Measurements from ENCODE around the gene LURAP1L. TPM values are rescaled to one million over a fixed set of nuclear protein-coding genes. Genes with fewer than 3 reads are reported as not detected.

The LURAP1L gene
- total and polyA plus RNA-seq, 2 of the 4 experiments (the other 2 are of a cell fraction): 6.1 to 10.6 TPM

DNA sequence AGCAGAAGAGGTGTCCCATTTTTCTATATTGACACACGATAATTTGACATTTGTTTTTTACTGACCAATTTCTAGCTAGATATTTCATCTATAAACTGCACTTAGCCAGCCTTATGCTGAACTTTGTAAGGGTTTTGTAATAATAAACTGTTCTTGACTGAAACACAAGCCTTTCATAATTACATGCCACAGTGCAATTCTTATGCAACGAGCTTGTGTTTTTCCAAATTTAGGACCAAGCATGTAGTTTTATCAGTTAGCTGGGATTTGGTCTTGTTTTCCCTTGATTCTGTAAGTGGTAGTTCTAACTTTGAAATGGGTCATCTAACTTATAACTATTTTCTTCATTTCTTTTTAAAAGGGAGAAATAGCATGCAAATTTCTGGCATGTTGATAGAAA lies 1.3 kb upstream of the LURAP1L start:
- Histone ChIP-seq H3K4me1 (ENCODE audit: control insufficient read depth, insufficient read depth, low read length) (peaks cover 5% of the 10 kb centered on the region), H4K91ac (ENCODE audit: insufficient read depth, low read depth, low read length) (no peak overlapping the region), H3K14ac (replicated peaks; ENCODE audit: low read depth, low read length) (no peak overlapping the region), H2BK5ac (ENCODE audit: low read depth, low read length, poor library complexity, severe bottlenecking) (no peak overlapping the region), H2BK15ac (ENCODE audit: low read depth, low read length) (no peak overlapping the region), H3K9me3 (ENCODE audit: control insufficient read depth, insufficient read depth, low read length) (no peaks in the 10 kb centered on the region), H3K4me3 (ENCODE audit: insufficient read depth, low read depth, low read length) (no peak overlapping the region), H3K56ac (ENCODE audit: extremely low read depth, insufficient read depth, low read length) (no peak overlapping the region), H3K4me2 (ENCODE audit: low read depth, low read length) (no peak overlapping the region), H2BK120ac (ENCODE audit: low read depth, low read length) (no peak overlapping the region), H3K27ac (ENCODE audit: insufficient read depth, low read length) (no peak overlapping the region), H3K18ac (ENCODE audit: low read depth, low read length) (no peak overlapping the region), H3K36me3 (ENCODE audit: control insufficient read depth, insufficient read depth, low read length) (peaks cover 2% of the 10 kb centered on the region; the same call in 1 of the 2 replicates), H2AK9ac (replicated peaks; ENCODE audit: low read depth, low read length, poor library complexity) (no peak overlapping the region), H3K23ac (ENCODE audit: low read depth, low read length) (no peak overlapping the region), H3K9ac (ENCODE audit: low read depth, low read length) (no peak overlapping the region), H2AK5ac (ENCODE audit: low read depth, low read length) (no peak overlapping the region), H3K27me3 (ENCODE audit: control insufficient read depth, insufficient read depth, low read length) (no peaks in the 10 kb centered on the region), H3K4ac (ENCODE audit: low read depth, low read length) (no peak overlapping the region), H2AFZ (replicated peaks; ENCODE audit: low read length, poor library complexity) (no peak overlapping the region), H3K79me1 (ENCODE audit: low read depth in 1 of 2, low read length in 2 of 2) (peaks cover 6 to 15% of the 10 kb centered on the region in 2 experiments; a peak in 3 of 4 replicates), H4K5ac (ENCODE audit: low read depth, low read length) (no peak overlapping the region), H4K8ac (ENCODE audit: low read depth in 2 of 2, low read length in 2 of 2) (no peak overlapping the region), H3K9me1 (ENCODE audit: insufficient read depth, low read length) (peaks cover 6% of the 10 kb centered on the region; the same call in 1 of the 2 replicates), H4K20me1 (ENCODE audit: insufficient read depth, low read length) (no peaks in the 10 kb centered on the region), H2BK20ac (ENCODE audit: low read depth, low read length) (no peak overlapping the region)
- in situ Hi-C loops (cut with MboI; ENCODE audit: low sequenced_read_pairs) (no loop called here), intact Hi-C loops (cut with micrococcal nuclease) (no loop called here), dilution Hi-C loops (cut with HindIII; ENCODE audit: low sequenced_read_pairs, unreplicated experiment) (no loop called here)
- peak; percentile 49 for DNase-seq
- BruUV-seq (replicated peaks): no TSS peak
- POLR2A ChIA-PET (ENCODE audit: unreplicated experiment): no interaction called here
- CTCF ChIA-PET: interaction anchor here (0.7 kb wide), 2 partner anchors 31 to 314 kb away, joined by 3 to 5 read pairs; no protein-coding TSS in a partner anchor
- no peak for ATAC-seq (ENCODE audit: low read depth)
- no CpG with 5 or more reads among the region's 2 CpGs for WGBS, 2 experiments (ENCODE audit: extremely low coverage in 2 of 2, insufficient read length in 1 of 2)
- 0 out of 2 replicates have a peak, but pooled peaks have one; percentile 16 for TF ChIP-seq CEBPB (IDR thresholded peaks at IDR 0.05; ENCODE audit: low read depth, low read length)
- TF ChIP-seq MXI1 (IDR thresholded peaks at IDR 0.05; ENCODE audit: borderline replicate concordance, low read depth, low read length): no peak

Measured in IMR-90 (cell line).